Glomerular endothelial cell (primary cell): ENCODE measurements around the gene GATA2. TPM values are rescaled to one million over a fixed set of nuclear protein-coding genes. Genes with fewer than 3 reads are reported as not detected.

ENCODE experiments used
- DNase-seq: peaks from one replicate; pipeline ENCODE4 v3.0.0-alpha.2; 2011; ENCODE audit warnings: low read depth, low spot score; ENCODE audit errors: extremely low read depth
- total RNA-seq: library from RNA; depleted of rRNA; stranded (reverse); fragments of >200 nt; gene quantifications from 2 replicates; pipeline ENCODE4 v1.2.3, GENCODE V29; 2015

Gene GATA2
- total RNA-seq, 1 donor from 2014 or later = 46.6 TPM

DNA sequence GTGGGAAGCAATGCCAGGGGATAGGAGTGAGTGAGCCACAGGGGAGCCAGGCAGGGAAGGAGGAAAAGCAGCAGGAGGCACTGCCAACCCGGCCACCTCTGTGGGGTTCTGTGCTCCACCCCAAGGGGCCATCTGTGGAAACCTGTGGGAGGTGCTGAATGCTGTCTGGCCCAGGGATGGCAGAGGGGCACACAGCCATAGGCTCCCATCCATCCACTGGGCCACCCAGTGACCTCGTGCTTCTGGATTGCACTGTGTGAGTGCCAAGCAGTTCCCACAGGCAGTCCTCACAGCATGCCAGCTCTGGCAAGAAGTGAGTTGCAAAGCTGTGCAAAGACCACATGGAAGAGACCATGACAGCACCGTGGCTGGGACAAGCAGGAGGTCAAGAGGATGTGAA, 53.8 kb downstream of the GATA2 start:
- DNase-seq = no peak

DNA sequence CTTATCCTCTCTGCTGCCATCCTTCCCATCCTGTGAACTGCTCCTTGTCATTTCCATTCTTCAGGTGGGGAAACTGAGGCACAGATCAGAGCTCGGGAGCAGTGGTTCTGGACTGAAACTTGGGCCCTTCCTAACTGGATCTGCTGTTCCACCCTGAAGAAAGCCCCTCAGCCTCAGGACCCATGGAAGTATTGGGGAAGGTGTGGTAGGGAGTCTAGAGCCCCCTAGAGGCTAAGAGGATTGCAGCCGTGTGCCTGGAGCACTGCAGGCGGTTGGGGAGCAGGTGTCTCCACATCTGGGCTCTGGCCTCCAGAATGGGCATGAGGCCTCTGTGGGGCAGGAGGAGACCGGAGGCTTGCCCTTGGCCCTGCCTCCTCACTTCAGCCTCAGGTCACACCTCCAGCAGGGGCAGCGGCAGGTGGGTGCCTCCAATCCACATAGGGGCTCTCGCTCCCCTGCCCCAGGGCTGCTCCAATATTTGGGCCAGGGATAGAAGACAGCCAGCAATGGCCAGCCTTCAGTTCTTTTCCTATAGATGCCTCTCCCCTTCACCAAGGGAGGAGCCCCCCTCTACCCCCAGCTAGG, 54.4 kb downstream of the GATA2 start:
- DNase-seq = no peak

DNA sequence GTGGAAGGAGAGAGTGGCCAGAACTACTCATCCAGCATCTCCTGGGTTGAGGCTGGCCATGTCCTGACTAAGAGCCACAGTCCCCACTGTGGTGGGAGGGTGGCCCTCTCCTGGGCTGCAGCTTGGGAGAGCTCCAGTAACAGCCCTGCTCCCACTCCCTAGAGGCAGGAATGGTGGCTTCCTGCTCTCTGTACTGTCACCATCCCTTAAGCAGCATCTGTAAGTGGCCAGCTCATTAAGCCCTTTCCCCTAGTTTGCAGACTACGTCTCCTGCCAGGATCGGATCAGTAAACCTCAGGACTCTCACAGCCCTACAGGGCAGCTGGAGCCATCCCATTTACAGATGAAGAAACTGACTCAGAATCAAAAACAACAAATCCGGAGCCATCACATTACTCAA, 56.8 kb downstream of the GATA2 start:
- no peak for DNase-seq

DNA sequence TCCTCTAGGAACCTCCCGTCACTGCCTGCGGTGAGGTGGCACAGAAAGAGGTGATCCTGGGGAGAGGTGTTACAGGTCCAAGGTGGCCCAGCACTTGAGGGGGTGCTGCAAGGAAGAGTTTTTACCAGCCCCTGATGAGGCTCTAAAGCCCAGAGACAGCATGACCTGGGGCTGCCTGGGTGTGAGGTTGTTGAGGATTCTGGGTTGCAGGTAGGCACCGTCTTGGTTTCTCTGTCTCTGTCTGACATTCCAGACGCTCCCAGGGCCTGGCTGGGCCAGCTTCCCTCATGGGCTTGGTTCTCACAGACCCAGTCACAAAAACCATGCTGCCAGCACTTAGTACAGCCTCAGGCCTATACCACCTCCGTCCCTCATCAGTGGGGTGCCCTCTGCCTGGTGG, 57.4 kb downstream of the GATA2 start:
- no peak for DNase-seq

DNA sequence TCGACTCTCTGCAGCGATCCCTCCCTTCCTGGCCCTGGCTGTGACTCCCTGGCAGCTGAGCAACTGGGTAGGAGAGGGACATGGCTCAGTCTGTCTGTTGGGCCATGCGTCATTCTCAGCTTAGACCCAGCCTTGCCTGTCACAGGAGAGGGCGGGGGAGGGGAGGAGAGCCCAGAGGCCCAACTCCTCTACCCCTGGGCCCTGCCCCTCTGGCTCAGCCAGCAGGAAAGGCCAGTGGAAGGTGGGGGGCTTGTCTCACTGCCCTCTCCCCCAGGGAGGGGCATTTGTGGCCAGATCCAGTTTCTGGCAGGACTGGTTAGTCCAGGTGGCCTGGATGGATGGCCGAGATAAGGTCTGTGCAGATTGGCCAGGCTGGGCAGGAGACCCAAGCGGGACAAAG, 57.9 kb downstream of the GATA2 start:
- DNase-seq = no peak

DNA sequence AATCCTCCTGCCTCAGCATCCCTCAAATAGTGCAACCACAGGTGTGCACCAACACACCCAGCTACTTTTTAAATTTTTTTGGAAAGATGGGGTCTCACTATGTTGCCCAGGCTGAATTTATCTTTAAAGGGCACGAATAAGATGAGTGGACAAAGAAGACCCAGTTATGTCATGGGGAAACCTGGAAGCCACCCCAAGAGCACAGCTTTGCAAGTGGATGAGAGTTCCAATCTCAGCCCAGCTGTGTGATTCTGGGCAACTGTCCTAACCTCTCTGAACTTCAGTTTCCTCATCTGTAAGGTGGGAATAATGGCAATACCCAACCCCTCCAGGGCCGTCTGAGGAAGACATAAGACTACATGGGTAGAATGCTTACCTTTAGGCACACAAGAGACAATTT, 58.5 kb downstream of the GATA2 start:
- DNase-seq = no peak

DNA sequence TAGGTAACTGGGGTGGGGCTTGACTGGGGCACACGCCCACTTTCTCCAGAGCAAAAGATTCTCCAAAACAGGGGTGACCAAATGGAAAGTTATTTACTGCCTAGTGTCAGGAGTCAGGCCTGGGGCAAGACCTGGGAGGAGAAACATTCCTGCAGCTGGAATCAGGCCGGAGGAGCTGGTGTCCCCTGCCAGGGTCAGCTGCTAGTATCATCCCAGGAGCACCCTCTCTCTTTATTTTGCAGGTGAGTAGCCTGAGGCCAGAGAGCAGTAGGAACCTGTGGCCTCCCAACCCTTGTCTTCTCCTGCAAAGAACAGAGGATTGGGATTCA, 59.2 kb downstream of the GATA2 start:
- DNase-seq = no peak

DNA sequence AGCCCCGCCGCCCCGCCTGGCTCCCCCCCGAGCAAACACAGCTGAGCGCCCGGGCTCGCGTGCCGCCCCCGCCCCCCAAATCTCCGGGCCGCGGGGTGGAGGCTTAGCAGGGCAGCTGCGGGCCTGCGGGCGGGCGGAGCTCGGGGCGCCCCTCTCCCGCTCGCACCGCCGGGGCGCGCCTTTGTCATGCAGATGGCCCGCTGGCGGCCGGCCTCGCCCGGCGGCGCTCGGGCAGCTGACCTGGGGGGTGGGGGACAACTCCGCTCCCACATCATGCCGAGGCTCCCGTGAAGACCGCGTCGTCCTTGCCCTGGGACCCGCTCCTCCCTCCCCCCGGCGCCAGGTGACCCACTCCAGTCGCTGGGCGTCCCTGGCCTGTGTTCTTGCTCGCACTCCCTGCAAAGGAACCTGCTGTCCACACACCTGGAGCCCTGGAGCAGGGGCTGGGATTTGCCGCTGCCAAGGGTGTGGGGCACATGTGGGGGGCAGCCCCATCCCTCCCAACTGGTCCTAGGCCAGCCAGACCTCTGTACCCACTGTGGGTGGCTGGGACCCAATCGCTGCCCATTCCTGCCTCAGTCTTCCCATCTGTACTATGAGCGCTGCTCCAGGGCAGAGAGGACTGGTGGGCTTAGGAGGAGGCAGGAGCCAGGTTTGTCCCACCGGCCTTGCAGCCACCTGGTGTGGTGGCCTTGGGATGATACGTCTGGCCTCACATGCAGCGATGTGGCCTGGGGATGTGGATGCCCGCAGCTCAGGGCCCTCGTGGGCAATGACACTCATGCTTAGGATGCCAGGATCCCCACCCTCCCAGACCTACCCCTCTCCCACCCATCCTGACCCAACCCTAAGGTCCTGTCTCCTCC, 59.8 kb downstream of the GATA2 start:
- DNase-seq = no peak

DNA sequence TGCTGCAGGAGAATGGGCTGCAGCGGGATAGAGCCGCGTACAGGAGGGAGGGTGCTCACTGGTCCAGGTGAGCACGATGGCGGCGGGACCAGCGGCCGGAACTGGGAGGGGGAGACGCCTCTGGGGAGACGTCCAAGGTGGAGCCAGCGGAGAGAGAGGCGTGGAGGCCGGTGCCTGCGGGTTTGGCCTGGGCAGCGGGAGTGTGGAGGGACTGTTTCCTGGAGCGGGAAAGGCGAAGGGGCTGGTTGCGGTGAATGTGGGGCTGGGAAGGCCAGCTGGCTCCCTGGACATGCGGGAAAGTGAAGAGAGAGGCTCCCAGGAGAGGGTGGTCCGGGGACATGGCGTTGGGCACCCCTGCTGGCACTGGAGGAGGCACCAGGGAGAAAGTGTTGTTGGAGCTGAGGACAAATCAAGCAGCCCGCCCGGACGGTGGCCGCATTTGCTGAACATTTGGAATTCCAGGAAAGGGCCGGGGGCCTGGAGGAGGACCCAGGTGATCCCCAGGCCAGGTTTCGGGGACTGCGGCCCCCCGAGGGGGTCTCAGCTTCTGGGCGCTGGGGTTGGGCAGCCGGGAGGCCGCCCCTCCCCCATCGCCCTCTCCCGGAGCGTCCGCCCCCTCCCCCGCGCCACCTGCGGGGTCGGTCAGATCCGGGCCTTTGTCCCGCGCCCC, 60.6 kb downstream of the GATA2 start:
- no peak for DNase-seq

DNA sequence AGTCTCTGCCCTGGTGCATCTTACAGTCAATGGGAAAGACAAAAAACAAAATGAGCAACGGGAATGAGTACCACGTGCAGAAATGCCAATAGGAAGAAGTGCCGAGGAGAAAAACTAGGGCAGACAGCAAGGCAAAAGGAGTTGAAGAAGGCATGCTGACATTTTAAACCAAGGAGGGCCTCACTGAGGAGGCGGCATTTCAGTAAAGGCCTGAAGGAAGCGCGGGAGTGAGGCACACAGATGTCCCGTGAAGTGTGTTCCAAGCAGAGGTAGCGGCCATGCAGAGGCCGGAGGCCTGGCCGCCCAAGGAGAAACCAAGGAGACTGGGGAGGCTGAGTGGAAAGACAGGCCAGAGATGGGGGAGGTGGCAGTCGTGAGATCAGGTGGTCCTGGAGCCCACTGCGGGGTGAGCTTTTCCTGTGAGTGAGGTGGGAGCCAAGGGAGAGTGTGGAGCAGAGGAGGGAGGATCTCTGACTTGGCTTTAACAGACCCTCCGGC, 61.1 kb downstream of the GATA2 start:
- no peak for DNase-seq

DNA sequence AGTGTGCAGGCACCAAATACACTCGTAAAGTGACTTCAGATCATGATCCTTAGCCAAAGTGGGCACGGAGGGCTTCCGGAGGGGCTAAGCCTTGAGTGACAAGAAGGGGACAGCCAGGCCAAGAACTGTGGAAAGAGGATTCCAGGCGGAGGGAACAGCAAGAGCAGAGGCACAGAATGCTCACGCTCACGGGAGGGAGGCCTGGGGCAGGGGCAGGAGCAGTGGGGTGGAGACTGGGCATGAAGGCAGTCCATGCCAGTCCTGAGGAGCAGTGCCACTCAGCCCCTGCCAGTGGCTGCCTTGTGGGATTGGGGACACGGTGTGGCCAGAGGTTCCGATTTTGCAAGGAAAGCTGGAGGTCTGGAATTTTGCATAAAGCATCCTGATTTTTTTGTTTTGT, 62.3 kb downstream of the GATA2 start:
- no peak for DNase-seq

DNA sequence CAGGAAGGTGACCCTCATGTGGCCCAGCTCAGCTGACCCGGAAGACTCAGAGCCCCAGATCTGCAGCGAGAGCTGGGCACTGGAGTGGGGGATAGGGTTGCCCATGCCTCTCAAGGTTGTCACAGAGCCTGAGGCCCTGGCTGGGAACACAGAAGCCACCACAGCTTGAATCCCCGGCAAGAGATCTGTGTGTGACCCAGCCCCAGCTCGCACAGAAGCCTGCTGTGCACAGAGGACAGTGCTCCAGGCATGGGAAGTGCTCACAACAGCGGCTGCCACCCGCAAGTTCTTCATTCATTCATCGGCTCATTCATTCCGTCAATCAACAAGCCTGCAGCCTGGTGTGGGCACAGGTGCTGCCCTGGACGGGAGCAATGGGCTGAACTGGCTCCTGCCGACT, 62.7 kb downstream of the GATA2 start:
- DNase-seq = no peak

DNA sequence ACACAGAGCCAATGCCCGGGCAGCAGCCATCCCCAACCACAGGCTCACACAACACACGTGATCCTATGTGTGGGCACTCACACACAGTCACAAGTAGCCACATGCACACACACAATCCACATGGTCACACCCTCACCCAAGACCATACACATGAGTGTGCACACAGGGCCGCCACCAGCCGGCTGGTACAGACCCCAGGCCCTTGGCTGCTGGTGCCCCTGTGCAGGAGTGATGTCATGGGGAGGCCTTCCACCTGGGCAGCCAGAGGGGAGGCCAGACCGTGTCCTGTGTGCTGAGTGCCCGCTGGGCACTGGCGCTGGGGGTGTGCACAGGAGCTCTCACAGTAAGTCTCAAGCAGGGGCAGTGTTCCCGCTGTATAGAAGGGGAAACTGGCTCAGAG, 63.2 kb downstream of the GATA2 start:
- DNase-seq = no peak

Other genes with a start within 250 kb of the GATA2 start
- not detected in 2 replicates for gene DNAJB8, start 26.3 kb downstream of the GATA2 start, total RNA-seq
- gene RPN1, start 157.6 kb upstream of the GATA2 start, total RNA-seq = 311 and 371 TPM in 2 replicates
- 120 and 162 TPM in 2 replicates for gene RAB7A, start 233.0 kb upstream of the GATA2 start, total RNA-seq